ENCODE data around the gene OTOR. TPM values are rescaled to one million over a fixed set of nuclear protein-coding genes. Genes with fewer than 3 reads are reported as not detected.

The OTOR gene
- total and polyA plus RNA-seq, 2 of the 8 experiments (the other 6 are each of a cell fraction or from before 2014, with no cell fraction given) = not detected

DNA sequence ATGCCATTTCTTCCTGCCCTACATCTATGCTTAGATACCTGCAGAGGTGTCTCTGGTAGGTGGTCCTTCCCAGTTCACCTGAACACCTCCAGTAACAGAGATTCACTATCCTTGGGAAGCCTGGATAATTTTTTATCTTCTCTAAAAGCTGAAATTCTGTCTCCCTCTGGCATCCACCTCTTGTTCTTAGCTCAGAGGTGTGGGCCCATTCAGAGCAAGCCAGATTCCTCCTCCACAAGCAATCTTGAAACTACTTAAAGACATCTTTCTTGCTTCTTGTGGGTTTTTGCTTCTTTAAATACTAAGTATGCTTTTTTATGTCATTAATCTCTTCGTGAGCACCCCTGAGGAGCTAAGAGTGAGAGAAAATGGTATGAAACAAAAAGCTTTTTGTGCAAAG is 28.7 kb upstream of the OTOR start:
- no peak overlapping the region for H2BK15ac ChIP-seq (ENCODE audit: low read length)
- POLR2A ChIA-PET (ENCODE audit: partially characterized antibody) = no interaction called here
- H4K5ac ChIP-seq (ENCODE audit: insufficient read length, low read depth, low read length) = no peak overlapping the region
- H3K23me2 ChIP-seq (ENCODE audit: low read depth, low read length) = no peaks in the 10 kb centered on the region
- H3K4me1 ChIP-seq (replicated peaks in 1 of 4; ENCODE audit: control insufficient read depth in 3 of 4, insufficient read depth in 4 of 4, low read length in 3 of 4) = peaks cover 0 to under 1% (median 0%) of the 10 kb centered on the region in 4 experiments; a peak in 1 of 7 replicates
- TF ChIP-seq BCL11A (IDR thresholded peaks at IDR 0.05; ENCODE audit: low read depth in 2 of 2, low read length in 2 of 2) (no peak), POU5F1 (IDR thresholded peaks at IDR 0.05; ENCODE audit: low read depth, low read length) (no peak), NANOG (IDR thresholded peaks at IDR 0.05; ENCODE audit: insufficient read depth, low read depth, low read length, poor library complexity, severe bottlenecking) (no peak), CBX8 (IDR thresholded peaks at IDR 0.05; ENCODE audit: borderline replicate concordance, low read depth, low read length) (no peak), ATF2 (IDR thresholded peaks at IDR 0.05; ENCODE audit: low read length) (no peak), POLR2AphosphoS5 (IDR thresholded peaks at IDR 0.05; ENCODE audit: low read depth, low read length) (no peak)
- no peaks in the 10 kb centered on the region for H3K36me3 ChIP-seq (ENCODE audit: control insufficient read depth in 2 of 4, insufficient read depth in 4 of 4, low read length in 3 of 4)
- H3K4me2 ChIP-seq (ENCODE audit: insufficient read depth in 1 of 2, low read depth in 2 of 2, low read length in 2 of 2) = no peak overlapping the region
- CTCF ChIA-PET (ENCODE audit: partially characterized antibody) = interaction anchor here (0.9 to 1.3 kb wide), 2 partner anchors 27 to 30 kb away, joined by 3 to 4 read pairs; no protein-coding TSS in a partner anchor
- no peak overlapping the region for H2BK20ac ChIP-seq (ENCODE audit: low read length)
- H3K79me2 ChIP-seq (ENCODE audit: control insufficient read depth in 1 of 2, insufficient read depth in 2 of 2, low read length in 2 of 2) = no peaks in the 10 kb centered on the region
- H3K18ac ChIP-seq (ENCODE audit: extremely low read depth, low read length) = no peak overlapping the region
- H4K20me1 ChIP-seq (replicated peaks in 1 of 2; ENCODE audit: control insufficient read depth in 1 of 2, insufficient read depth in 2 of 2, low read length in 2 of 2) = no peaks in the 10 kb centered on the region
- no peak overlapping the region for H2AK5ac ChIP-seq (ENCODE audit: low read depth, low read length)
- no peaks in the 10 kb centered on the region for H3K9me3 ChIP-seq (ENCODE audit: insufficient read depth in 2 of 2, low read depth in 1 of 2, low read length in 1 of 2)
- no peak overlapping the region for H3K27ac ChIP-seq (ENCODE audit: low read depth, low read length)
- no peak overlapping the region for H3K14ac ChIP-seq (ENCODE audit: insufficient read length)
- H3K4ac ChIP-seq (replicated peaks; ENCODE audit: insufficient read length, low read depth, low read length) = no peak overlapping the region
- FAIRE-seq (no peak), DNase-seq (ENCODE audit: low read depth in 1 of 2, low spot score in 2 of 2) (no peak)
- no peak overlapping the region for H3K56ac ChIP-seq (replicated peaks; ENCODE audit: insufficient read length, low read depth, low read length)
- H3K27me3 ChIP-seq (replicated peaks in 1 of 4; ENCODE audit: control insufficient read depth in 3 of 4, extremely low read depth in 1 of 4, insufficient read depth in 3 of 4, low read length in 3 of 4) = no peaks in the 10 kb centered on the region
- 87% methylated on average over 1 of the region's 1 CpG; no CpG with 5 or more reads in 1 of the 2 experiments for WGBS, 2 experiments (ENCODE audit: extremely low coverage in 1 of 2, insufficient coverage in 1 of 2, insufficient read length in 1 of 2, insufficient replicate concordance in 2 of 2, low coverage in 1 of 2, low lambda C conversion rate in 2 of 2, missing lambda C conversion rate in 1 of 2)
- H4K91ac ChIP-seq (replicated peaks; ENCODE audit: insufficient read length, low read length) = no peak overlapping the region
- no peak overlapping the region for H2BK12ac ChIP-seq (ENCODE audit: low read depth, low read length)
- H2BK120ac ChIP-seq (replicated peaks; ENCODE audit: low read depth, low read length) = no peak overlapping the region
- H3K23ac ChIP-seq (ENCODE audit: insufficient read length) = no peak overlapping the region
- no peak overlapping the region for H3K9ac ChIP-seq (replicated peaks in 1 of 4; ENCODE audit: extremely low read depth in 1 of 4, low read depth in 3 of 4, low read length in 3 of 4)
- no peak overlapping the region for H2AFZ ChIP-seq (ENCODE audit: low read length)
- H3K4me3 ChIP-seq (ENCODE audit: extremely low read depth in 1 of 4, insufficient read depth in 2 of 4, low read depth in 3 of 4, low read length in 4 of 4) = no peak overlapping the region
- H4K8ac ChIP-seq (ENCODE audit: extremely low read depth, insufficient read depth, low read length) = no peak overlapping the region
- no peak overlapping the region for H2BK5ac ChIP-seq (ENCODE audit: low read depth, low read length)
- no peaks in the 10 kb centered on the region for H3K79me1 ChIP-seq (ENCODE audit: low read depth, low read length)

Measured in H1 (cell line).